SH-SY5Y (cell line): ENCODE results near the gene PCDH9.

Experiments used
- GATA2 ChIP-seq: IDR thresholded peaks from 2 replicates; pipeline ENCODE4 v1.6.1; 2011; ENCODE audit warnings: mild to moderate bottlenecking, low read depth, low read length
- GATA3 ChIP-seq: IDR thresholded peaks from 2 replicates; pipeline ENCODE4 v1.6.1; 2011; ENCODE audit warnings: low read depth, mild to moderate bottlenecking, low read length, moderate library complexity

PCDH9 gene

DNA sequence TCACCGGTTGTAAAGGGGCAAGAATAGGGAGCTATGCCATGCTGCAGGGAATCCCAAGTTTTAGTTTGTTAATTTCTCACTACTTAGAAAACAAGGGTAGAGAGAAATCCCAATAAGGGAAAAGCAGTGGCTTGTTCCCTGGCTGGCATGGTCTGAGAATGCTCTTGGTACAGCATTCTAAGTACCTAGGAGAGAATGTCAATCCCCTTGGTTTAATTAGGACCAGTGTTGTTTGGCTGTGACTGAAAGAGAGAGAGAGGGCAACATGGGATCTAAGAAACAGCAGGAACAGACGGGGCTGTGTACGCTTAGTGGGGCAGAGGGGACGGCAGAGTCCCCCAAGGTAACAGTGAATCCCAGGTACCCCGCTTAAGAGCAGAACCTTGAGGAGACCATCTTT, 228.8 kb downstream of the PCDH9 start:
- TF ChIP-seq GATA2 (no peak), GATA3 (no peak)

DNA sequence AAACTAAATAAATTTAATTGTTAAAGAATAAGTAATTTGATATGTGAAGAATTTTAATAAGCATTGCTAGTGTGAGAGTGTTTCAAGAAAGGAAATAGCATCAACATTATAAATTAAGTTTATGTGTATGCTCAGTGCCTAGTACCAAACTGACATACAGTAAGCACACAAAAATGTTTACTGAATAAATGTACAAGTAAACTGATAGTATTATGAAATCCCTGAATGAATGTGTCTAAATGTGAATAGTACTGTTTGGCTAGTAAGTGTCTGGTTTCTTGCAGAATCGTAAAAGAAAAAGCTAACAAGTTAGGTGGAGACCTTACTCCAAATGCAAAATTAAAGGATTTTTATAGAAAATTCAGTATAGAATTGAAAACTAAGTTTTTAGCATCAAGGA, 233.6 kb downstream of the PCDH9 start:
- TF ChIP-seq GATA3 (no peak), GATA2 (no peak)

DNA sequence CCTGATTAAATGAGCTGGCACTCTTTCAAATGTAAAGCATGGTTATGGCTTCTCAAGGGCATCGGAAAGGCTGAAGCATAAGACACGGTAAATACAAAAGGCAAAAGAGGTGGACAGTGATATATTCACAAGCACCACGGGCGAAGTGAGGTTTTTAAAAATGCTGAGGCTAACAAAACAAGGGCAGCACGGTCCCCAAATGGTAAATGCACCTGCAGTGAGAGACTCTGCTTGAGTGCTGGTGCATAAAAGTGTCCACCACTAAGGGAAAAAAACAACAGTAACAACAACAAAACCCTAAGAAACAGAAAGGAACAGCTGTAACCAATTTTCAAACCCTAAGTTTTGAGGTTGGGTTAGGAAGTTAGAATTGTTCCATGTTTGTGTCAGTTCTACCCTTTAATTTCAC, 234.9 kb downstream of the PCDH9 start:
- no peak for TF ChIP-seq GATA3
- no peak for TF ChIP-seq GATA2

DNA sequence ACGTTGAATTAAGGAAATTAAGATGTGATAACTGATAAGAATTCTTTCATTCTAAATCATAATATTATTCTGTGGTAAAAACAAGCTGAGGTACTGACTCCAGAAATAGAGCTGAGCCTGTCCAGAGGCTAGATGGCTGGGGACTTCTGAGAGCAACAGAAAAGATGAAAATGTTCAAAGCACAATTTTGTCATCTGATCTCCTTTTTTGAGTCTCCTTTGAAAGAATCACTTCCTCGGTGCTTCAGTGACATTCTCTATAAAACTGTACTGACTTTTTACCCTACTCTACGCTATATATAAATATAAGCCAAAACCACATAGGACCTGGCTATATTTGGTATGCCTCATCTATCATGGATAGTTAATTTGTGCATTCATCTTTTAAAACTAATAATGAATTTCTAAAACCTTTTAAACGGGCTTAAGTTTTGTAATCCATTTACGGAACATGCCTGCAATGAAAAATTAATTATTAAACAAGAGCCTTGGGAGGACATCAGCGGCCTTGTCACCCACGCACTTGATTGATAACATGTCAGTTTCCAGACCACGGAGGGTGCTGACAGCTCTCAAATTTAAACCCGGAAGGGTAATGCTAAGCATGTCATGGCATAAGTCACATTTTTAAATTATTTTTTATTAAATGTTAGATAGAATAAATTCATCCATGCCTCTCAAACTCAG, 235.5 kb downstream of the PCDH9 start:
- TF ChIP-seq GATA3 (no peak), GATA2 (no peak)

DNA sequence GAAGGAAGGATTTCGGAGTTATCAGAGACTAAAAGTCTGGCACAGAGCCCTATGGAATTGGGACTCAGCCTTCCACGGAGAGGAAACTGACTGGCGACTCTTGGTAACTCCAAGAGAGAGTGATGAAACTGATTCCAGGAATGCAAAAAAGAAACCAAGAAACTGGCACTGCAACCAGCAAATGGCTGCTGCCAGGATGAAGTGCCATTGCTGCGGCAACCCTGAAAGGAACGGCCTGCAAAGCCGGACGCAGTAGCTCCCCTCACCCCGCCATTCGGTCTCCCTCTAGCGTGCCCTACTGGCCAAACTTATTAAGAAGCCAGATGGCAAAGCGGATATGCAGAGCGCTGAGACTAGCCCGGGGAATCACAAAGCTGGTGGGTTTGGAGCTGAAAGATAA, 236.0 kb downstream of the PCDH9 start:
- TF ChIP-seq GATA3 (no peak), GATA2 (peak; percentile 48)

DNA sequence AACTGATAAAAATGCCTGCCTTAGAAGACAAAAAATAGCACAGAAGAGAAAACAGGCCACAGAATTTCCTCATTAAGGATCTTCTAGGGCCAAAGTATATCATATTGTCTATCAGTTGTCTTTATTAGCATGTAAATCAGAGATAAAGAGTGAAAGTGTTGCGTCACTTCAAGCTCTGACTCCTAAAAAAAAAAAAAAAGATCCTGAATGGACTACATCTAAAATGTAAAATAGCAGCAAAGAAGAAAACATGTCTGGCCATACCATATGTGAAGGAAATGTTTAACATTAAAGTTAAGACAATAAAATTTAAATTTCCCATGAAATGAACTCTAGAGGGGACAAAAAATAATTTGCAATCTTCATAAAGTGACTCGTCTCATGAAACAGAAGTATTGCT, 237.4 kb downstream of the PCDH9 start:
- TF ChIP-seq GATA3 (no peak), GATA2 (no peak)

DNA sequence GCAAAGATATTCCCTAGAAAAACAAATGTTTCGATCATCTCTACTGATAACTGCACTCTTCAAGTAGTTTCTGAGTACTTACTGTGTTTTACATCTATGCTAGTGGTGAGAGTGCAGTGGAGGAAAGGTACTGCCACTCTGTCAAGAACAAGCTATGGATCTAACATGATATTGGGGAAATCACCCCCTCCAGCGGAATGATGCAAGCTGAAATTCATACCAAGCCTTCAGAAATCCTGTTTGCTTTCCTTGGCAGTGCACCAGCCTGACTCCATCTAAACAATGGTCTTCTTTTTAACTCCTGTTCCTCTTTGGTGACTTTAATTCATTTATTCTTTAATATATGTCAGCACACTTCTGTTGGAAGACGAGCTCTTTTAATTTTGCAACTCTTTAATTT, 238.0 kb downstream of the PCDH9 start:
- TF ChIP-seq GATA2, result no peak

DNA sequence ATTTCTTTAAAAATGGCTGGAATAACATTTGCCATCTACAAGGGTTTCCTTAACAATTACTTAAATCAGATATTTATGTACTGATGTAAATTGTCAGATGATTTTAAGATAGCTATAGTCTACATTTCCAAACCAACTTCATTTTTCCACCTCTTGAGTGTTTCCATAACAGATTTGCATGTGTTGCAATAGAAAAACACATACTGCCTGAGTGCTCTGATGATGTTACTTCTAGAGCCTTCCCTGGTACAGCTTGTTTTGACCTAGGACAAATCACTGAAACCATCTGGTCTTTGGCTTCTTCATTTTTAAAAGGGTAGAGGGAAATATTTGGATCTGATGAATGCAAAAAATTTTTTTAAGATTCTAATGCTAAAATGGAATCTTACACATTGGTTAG, 245.9 kb downstream of the PCDH9 start:
- TF ChIP-seq GATA3, result no peak
- TF ChIP-seq GATA2, result no peak

DNA sequence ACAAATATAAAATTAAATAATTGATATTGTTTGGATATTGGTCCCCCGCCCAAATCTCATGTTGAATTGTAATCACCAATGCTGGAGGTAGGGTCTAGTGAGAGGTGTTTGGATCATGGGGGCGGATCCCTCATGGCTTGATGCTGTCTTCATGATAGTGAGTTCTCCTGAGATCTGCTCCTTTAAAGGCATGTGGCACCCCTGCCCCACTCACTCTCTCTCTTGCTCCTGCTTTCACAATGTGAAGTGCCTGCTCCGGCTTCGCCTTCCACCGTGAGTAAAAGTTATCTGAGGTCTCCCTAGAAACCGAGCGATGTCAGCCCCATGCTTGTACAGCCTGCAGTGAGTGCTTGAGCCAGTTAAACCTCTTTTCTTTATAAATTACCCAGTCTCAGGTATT, 248.2 kb downstream of the PCDH9 start:
- TF ChIP-seq GATA2 (no peak), GATA3 (no peak)

DNA sequence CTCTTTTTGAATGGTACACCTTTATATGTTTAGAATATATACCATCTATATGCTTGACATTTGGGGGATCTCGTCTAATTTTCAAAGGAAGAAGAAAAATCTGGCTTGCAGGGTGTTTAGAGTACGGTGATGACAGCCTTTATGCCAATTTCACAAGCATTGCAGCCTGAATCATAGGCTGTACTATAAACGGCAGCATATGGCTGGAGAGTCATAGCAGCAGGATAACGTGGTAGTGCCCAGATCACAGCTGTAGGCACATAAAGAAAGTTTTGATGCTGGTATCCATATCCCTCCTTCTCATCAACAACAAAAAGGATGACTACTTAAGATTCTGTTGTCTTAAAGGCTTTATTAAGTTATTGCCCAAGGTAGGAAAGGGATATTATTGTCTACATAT, 253.0 kb downstream of the PCDH9 start:
- TF ChIP-seq GATA3 (no peak), GATA2 (no peak)

DNA sequence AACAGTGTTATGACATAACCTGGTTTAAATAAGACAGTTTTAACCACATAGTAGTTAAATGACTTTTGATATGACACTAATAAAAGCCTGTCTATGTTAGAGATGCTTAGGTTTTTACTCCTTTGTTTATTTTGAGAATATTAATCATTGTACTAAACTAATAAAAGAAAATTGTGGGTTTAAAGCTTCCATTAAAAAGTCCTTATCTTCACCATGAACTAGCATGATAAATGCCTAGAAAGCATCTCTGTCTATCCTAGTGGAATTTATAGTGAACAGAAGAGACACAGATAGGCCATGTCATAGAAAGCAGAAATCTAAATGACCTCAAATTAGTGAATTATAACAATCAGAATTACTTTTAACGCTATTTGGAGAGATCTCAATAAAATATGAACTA, 255.2 kb downstream of the PCDH9 start:
- TF ChIP-seq GATA2 (no peak), GATA3 (no peak)

DNA sequence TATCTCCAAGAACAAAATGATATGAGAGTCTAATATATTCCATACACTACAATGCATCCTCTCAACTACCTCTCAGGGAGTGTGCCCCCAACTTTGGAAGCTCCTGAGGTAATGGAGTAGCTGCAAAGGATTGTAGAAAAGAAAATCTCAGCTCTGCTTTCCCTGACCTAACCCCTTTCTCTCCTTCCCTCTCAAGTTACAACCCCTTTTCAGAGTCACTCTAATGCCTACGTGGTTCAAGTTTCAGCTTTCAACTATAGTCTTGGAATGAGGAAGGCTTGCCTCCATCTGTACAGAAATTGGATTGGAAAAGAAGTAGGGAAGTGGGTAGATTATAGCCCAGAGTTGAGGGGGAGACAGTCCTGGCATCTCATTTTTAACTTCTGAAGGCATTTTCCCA, 256.0 kb downstream of the PCDH9 start:
- TF ChIP-seq GATA3 (no peak), GATA2 (no peak)

DNA sequence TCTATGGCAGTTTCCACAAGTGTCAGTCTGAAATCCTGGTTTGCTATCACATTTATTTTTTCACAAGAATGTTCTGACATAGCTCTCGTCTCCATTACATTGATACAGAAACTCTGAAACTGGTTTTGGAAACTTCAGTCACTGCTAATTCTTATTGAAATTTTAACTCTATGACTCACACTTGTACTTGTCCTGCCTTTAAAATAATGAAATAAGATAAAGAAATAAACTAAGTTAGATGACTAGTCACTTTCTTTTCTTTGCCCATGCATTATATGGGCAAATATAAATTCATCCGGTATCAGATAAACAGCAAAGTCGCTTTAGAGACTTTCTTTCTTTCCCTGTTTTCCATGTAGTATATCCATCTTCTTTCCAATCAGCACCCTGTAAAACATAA, 257.5 kb downstream of the PCDH9 start:
- no peak for TF ChIP-seq GATA2
- TF ChIP-seq GATA3, result no peak

DNA sequence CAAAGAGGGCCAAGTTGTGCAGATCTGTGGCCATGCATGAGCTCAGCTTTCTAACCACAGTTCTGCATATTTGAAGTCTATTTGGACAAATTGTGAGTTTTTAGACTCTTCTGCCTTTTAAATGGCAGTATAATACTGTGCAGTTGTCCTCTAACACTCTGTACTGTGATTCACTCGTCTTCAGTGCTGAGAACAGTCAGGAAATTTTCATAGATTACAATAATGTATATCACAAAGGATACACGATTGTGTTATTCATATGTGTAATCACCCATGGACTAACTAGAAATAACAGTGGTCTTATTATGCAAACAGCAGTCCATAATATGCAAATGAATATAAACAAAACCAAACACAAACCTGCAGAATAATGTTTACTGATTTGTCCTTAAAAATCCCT, 259.1 kb downstream of the PCDH9 start:
- TF ChIP-seq GATA3 (no peak; the same call in 1 of the 2 replicates), GATA2 (no peak)

DNA sequence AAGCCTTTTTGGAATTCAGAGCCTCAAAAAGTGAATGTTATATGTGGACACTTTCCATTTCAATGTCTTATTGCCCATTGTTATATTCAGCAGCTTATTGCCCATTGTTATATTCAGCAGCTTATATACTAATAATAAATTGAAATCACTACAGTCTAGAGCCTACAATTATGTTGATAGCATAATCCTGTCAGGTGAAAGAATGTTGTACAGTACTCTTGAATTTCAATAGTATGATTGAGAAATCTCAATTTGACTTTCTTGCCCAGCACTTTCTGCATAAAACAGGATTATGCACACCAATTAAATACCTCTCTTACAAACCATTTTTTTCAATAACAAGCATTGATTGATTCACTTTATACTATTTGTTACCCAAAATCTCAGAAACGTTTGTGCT, 260.8 kb downstream of the PCDH9 start:
- TF ChIP-seq GATA2 (no peak), GATA3 (no peak)
